NCI-H2196 treated with DMSO at 0.1 percent for 48 hours (cell line): ENCODE data around the gene GRIK4.
"Not testable (repeated sequence)": the region's sequence is repeated elsewhere in the genome, so short reads cannot be mapped to it uniquely, and the experiment has no call there.

ENCODE experiments used
- DNase-seq: peaks from one replicate; lab custom pipeline; 2025; ENCODE audit not compliant: unreplicated experiment; lab: John Stamatoyannopoulos, UW

GRIK4 gene

DNA sequence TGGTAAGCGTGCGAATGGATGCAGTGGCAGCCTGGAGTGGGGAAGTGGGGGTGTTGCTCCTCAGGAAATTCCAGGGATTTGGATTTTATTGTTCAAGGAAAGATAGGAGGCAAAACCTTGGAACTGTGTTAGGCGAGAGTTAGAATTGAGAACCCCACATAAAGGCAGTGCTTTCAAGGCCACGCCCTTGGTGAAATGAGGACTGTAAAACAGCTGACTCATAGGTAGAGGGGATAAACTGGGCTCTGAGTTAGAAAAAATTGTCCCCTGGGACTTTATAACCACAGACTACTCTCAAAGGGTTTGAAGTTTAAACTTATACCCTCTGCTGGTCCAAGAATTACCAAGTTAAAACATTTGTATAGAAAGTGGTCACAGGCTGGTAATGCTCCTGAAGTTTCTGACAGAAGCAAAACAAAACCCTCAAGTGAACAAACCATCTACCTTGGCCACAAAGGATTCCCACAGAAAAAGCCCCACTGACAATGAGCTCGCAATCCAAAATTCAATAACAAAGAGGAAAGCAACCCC is 262.0 kb downstream of the GRIK4 start:
- no peak for DNase-seq

DNA sequence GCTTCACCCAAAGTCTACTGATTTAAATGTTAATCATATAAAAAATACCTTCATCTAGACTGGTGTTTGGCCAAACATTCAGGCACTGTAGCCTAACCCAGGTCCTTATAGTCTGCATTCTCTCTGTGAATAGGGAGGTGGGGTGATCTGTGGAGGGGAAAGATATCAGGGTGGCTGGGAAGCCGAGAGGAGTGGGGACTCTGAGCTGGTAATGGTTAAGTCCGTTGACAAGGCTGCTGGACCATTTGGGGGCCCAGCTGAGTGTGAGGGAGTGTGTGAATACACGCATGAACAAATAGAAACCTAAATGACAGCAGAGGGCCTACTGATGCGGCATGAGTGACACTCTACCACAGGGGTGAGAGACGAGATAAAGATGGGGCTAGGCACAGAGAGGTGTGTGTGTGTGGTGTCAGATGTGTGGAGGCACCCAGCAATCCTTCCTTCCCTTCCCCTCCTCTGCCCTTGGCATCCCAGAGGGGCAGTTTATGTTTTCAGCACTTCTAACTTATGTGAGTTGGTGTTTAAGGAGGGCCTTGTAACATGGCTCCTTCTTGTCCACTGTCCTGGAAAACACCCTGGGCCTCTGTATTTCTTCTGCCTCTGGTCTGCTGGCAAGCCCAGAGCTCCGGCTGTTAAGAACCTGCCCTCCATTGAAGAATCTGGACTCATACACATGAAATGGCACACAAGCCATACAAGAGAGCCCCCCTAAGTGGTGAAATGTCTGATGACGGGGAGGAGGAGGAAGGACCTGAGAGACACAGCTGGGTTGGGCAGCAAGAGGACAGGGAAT is 263.2 kb downstream of the GRIK4 start:
- DNase-seq: no peak

DNA sequence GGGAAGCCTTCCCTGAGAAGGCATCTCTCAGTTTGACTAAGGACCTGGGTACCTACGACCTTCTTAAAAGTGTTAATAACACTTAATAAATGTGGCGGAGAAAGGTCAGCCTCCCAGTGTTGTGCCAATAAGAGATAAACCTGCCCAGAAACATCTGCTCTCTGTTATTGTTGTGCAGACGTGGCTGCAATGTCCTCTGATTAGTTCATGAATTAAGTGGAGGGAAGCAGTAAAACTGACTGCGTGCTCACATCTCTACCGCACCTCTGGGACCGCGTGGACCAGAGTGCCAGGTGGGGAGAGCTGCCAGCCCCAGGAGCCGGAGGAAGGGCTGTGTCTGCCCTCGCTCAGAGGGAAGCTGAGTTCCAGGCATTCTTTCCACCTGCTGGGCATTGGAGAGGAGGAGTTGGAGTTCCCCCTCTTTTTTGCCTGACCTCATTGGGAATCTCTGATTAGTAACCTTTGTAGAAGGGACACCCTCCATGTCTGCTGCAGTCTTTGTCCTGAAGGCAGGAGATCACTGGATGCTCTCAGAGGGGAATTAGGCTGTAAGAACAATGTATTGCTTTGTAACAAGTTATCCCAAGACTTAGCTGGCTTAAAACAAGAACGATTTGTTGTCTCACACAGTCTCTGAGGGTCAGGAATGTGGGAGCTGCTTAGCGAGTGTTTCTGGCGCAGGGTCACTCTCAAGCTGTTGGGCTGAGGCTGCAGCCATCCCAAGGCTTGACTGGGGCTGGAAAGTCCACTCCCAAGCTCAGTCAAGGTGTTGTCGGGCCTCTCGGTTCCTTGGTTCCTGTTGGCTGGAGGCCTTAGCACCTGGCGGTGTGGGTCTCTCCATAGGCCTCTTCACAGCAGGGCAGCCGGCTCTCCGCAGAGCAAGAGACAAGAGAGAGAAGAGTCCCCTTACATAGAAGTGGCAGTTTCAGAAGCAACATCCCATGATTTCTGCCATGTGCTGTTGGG is 264.7 kb downstream of the GRIK4 start:
- DNase-seq: no peak

- DNase-seq: no peak
These were observed 267.3 kb downstream of the GRIK4 start for GRCh38 chr11:120778685-120779490.

- no peak for DNase-seq
These were observed 268.7 kb downstream of the GRIK4 start for GRCh38 chr11:120780239-120780638.

GRCh38 chr11:120781486-120782120 is 270.1 kb downstream of the GRIK4 start:
- no peak for DNase-seq

- DNase-seq: no peak
These were observed 273.2 kb downstream of the GRIK4 start for GRCh38 chr11:120784566-120785251.

DNA sequence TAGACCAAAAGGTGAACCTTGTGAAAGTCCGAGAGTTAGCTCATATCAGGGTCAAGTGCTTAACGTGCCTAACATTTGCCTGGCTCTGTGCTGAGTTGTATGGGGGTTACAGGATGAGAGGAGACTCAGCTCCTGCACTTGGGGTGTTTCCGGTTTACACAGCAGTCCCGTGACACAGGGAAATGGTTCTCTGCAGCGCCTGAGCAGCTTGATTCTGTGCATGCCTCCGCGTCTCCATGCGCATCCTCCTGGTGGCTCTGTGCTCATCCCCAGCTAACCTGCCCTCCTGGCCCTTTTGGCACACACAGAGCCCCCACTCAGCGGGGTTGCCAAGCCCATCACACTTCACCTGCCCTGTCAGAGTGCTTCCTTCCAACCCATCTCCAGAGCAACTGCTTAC is 274.0 kb downstream of the GRIK4 start:
- DNase-seq: no peak

DNA sequence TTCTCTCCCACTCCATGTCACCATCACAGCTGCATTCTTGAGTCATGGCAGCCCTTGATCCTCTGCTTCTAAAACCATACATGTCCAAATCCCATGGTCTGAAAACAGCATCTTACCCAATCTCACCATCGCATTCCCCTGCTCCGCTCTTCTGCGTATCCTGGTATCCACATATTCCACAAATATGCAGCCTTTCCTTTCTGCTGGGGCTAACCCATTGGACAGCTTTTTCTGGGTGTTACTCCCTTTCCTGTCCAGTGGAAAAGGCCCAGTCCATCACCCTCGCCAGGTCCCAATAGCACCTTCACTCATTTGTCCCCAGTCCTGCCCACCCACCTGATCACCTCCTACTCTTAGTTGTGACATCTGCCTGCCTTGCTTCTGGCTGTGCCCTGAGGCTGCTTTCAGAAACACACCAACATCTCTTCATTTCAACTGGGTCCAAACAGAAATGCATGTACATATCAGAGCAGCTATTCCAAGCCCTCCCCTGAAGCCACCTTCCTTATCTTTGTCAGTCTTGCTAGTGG is 274.7 kb downstream of the GRIK4 start:
- no peak for DNase-seq

- DNase-seq: not testable (repeated sequence)
These were observed 275.7 kb downstream of the GRIK4 start for GRCh38 chr11:120787224-120787623.

DNA sequence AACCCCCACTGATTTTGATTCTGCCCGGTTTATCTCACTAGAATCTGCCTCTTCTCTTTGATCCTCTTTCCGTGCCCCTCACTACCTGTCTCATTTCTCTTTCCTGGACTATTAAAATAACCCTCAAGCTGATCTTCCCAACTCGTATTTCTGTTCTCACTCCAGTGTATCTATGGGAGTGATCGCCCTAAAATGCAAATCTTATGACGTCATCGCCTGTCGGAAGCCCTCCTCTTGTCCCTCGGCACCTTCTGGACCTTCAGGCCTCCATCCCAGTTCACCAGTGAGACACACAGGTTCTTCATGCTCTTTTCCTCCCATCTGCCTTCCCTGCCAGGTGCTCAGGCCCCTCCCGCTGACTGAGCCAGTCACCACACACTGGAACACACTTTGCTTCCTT is 277.8 kb downstream of the GRIK4 start:
- no peak for DNase-seq

GRCh38 chr11:120792306-120792705 is 280.8 kb downstream of the GRIK4 start:
- DNase-seq: no peak

DNA sequence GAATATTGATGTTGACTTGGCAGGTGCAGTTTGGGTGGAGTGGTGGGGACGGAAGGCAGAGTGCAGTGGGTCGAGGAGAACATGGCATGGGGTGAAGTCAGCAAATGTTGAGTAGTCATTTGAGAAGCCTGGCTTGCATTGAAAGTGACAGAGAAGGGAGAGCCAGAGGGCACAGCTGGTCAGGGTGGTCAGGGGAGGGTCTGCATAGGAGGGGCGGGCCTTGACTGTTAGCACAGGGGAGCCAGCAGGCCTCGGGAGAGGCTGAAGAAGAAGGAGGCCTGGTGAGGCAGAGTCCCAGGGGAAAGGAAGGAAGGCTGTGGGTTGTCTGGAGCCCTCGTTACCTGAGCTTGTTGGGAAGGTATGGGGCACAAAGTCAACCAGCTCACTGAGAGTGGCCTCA is 281.6 kb downstream of the GRIK4 start:
- no peak for DNase-seq

DNA sequence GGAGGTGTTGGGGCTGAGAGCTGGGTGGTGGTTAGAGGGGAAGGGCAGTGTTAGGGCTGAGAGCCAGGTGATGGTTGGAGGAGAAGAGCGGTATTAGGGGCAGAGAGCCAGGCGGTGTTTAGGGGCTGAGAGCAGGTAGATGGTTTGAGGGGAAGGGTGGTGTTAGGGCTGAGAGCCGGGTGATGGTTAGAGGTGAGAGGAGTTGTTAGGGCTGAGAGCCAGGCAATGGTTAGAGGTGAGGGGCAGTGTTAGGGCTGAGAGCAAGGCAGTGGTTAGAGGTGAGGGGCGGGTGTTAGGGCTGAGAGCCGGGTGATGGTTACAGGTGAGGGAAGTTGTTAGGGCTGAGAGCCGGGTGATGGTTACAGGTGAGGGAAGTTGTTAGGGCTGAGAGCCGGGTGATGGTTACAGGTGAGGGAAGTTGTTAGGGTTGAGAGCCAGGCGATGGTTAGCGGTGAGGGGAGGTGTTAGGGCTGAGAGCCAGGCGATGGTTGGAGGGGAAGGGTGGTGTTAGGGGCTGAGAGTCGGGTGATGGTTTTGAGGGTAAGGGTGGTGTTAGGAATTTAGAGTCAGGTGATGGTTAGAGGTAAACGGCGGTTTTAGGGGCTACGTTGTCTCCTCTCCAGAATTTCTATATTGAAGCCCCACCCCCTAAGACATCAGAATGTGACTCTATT is 282.4 kb downstream of the GRIK4 start:
- no peak for DNase-seq

- DNase-seq: no peak
These were observed 283.2 kb downstream of the GRIK4 start for GRCh38 chr11:120794748-120795147.

- DNase-seq: no peak
These were observed 283.6 kb downstream of the GRIK4 start for GRCh38 chr11:120795185-120795584.

- no peak for DNase-seq
These were observed 285.6 kb downstream of the GRIK4 start for GRCh38 chr11:120797143-120797542.

GRCh38 chr11:120798854-120799253 is 287.3 kb downstream of the GRIK4 start:
- DNase-seq: no peak

GRCh38 chr11:120800206-120800605 is 288.7 kb downstream of the GRIK4 start:
- no peak for DNase-seq
